ENCODE results near the gene KLC3. TPM values are rescaled to one million over a fixed set of nuclear protein-coding genes. Genes with fewer than 3 reads are reported as not detected.

The KLC3 gene
- total and polyA plus RNA-seq, 2 donors (not counting 1 experiment from before 2014, with no cell fraction given): not detected

GRCh38 chr19:45344621-45345505, 4.3 kb downstream of the KLC3 start:
- Histone ChIP-seq H3K9ac (ENCODE audit: low read length) (no peak overlapping the region), H3K79me2 (ENCODE audit: control insufficient read depth, insufficient read depth, low read length) (no peaks in the 10 kb centered on the region)

More at GRCh38 chr19:45344621-45345505, 4.3 kb downstream of the KLC3 start:
- Histone ChIP-seq H3K36me3 (replicated peaks in 1 of 2; ENCODE audit: control extremely low read depth in 1 of 2, control insufficient read depth in 1 of 2, extremely low read depth in 1 of 2, insufficient read depth in 2 of 2, low read length in 1 of 2) (no peaks in the 10 kb centered on the region), H3K4me1 (ENCODE audit: control insufficient read depth in 2 of 2, insufficient read depth in 2 of 2, low read length in 2 of 2) (peaks cover 7 to 12% of the 10 kb centered on the region in 2 donors), H3K27ac (ENCODE audit: low read length in 2 of 2) (no peak overlapping the region), H3K27me3 (replicated peaks in 1 of 4; ENCODE audit: control extremely low read depth in 1 of 4, control insufficient read depth in 3 of 4, insufficient read depth in 4 of 4, low read length in 3 of 4) (peaks cover 0 to 39% (median 6%) of the 10 kb centered on the region in 4 experiments), H3K9me3 (ENCODE audit: control extremely low read depth in 1 of 3, control insufficient read depth in 2 of 3, insufficient read depth in 1 of 3, low read length in 2 of 3) (peaks cover 0 to 6% (median 0%) of the 10 kb centered on the region in 3 donors), H2AFZ (ENCODE audit: insufficient read depth, low read depth, low read length, poor library complexity, severe bottlenecking) (no peak overlapping the region), H3K4me2 (replicated peaks; ENCODE audit: low read depth, low read length, poor library complexity, severe bottlenecking) (no peak overlapping the region), H3K4me3 (ENCODE audit: control extremely low read depth in 1 of 5, extremely low read depth in 1 of 5, insufficient read depth in 1 of 5, low read depth in 2 of 5, low read length in 4 of 5) (no peak overlapping the region), H4K20me1 (ENCODE audit: control insufficient read depth, insufficient read depth, low read length, poor library complexity, severe bottlenecking) (no peaks in the 10 kb centered on the region)
- H3K4me1 Mint-ChIP-seq: peaks cover 4% of the 10 kb centered on the region
- H3K9me3 Mint-ChIP-seq (ENCODE audit: insufficient read depth): no peaks in the 10 kb centered on the region
- peaks cover 23% of the 10 kb centered on the region for H3K27me3 Mint-ChIP-seq
- 72% methylated on average over 13 of the region's 15 CpGs for WGBS (ENCODE audit: insufficient coverage)
- CTCF ChIA-PET: interaction anchor here (1.3 kb wide), 1 partner anchor 50 kb away, joined by 3 read pairs; no protein-coding TSS in a partner anchor
- intact Hi-C loops (cut with micrococcal nuclease): no loop called here
- POLR2A ChIA-PET: no interaction called here
- DNase-seq (no peak), ATAC-seq (ENCODE audit: low read depth) (no peak)
- no peak for TF ChIP-seq CTCF (IDR thresholded peaks at IDR 0.05)
- no peak for TF ChIP-seq EZH2 (IDR thresholded peaks at IDR 0.05; ENCODE audit: borderline replicate concordance, insufficient read depth, low read depth, low read length, poor library complexity, severe bottlenecking)
- no peak overlapping the region for H3K4me3 Mint-ChIP-seq
- no peak overlapping the region for H3K27ac Mint-ChIP-seq

All from B cell (primary cell).